ENCODE measurements around the gene CBX3. TPM values are rescaled to one million over a fixed set of nuclear protein-coding genes. Genes with fewer than 3 reads are reported as not detected.
A peak's percentile ranks its signal among the peaks of the same experiment; 100 is the strongest.

The CBX3 gene
- total and polyA plus RNA-seq, 2 of the 8 experiments (the other 6 are each of a cell fraction or from before 2014, with no cell fraction given), result 71.3 to 258 TPM

GRCh38 chr7:26195182-26195581, 6.4 kb upstream of the CBX3 start:
- no peak overlapping the region for H3K23ac ChIP-seq (ENCODE audit: insufficient read length)
- peaks cover 0 to 6% (median 0%) of the 10 kb centered on the region in 4 experiments; a peak in 3 of 7 replicates for H3K4me1 ChIP-seq (replicated peaks in 1 of 4; ENCODE audit: control insufficient read depth in 3 of 4, insufficient read depth in 4 of 4, low read length in 3 of 4)
- peaks cover 2% of the 10 kb centered on the region; the same call in 1 of the 2 replicates for H3K23me2 ChIP-seq (ENCODE audit: low read depth, low read length)
- H4K8ac ChIP-seq (ENCODE audit: extremely low read depth, insufficient read depth, low read length), result no peak overlapping the region
- peak overlapping the region in 1 of 2 experiments; percentile 22; a peak in 1 of 4 replicates for H3K4me2 ChIP-seq (ENCODE audit: insufficient read depth in 1 of 2, low read depth in 2 of 2, low read length in 2 of 2)
- H3K9ac ChIP-seq (replicated peaks in 1 of 4; ENCODE audit: extremely low read depth in 1 of 4, low read depth in 3 of 4, low read length in 3 of 4), result no peak overlapping the region
- no peak overlapping the region for H3K14ac ChIP-seq (ENCODE audit: insufficient read length)
- DNase-seq (ENCODE audit: low read depth in 1 of 2, low spot score in 2 of 2) (no peak), FAIRE-seq (no peak)
- H3K9me3 ChIP-seq (ENCODE audit: insufficient read depth in 2 of 2, low read depth in 1 of 2, low read length in 1 of 2), result no peaks in the 10 kb centered on the region
- H3K79me1 ChIP-seq (ENCODE audit: low read depth, low read length), result no peaks in the 10 kb centered on the region
- no peak overlapping the region for H2AFZ ChIP-seq (ENCODE audit: low read length)
- H3K36me3 ChIP-seq (ENCODE audit: control insufficient read depth in 2 of 4, insufficient read depth in 4 of 4, low read length in 3 of 4), result peaks cover 60 to 95% (median 85%) of the 10 kb centered on the region in 4 experiments
- H2AK5ac ChIP-seq (ENCODE audit: low read depth, low read length), result no peak overlapping the region
- no peak overlapping the region for H4K5ac ChIP-seq (ENCODE audit: insufficient read length, low read depth, low read length)
- peak overlapping the region in 1 of 4 experiments; percentile 14; a peak in 2 of 8 replicates for H3K4me3 ChIP-seq (ENCODE audit: extremely low read depth in 1 of 4, insufficient read depth in 2 of 4, low read depth in 3 of 4, low read length in 4 of 4)
- H2BK5ac ChIP-seq (ENCODE audit: low read depth, low read length), result no peak overlapping the region
- POLR2A ChIA-PET (ENCODE audit: partially characterized antibody), result interaction anchor here (0.6 to 13.1 kb wide), 16 partner anchors 9 to 326 kb away, joined by 3 to 578 read pairs (median 4); partner anchors contain the start of gene NFE2L3
- no peaks in the 10 kb centered on the region for H3K27me3 ChIP-seq (replicated peaks in 1 of 4; ENCODE audit: control insufficient read depth in 3 of 4, extremely low read depth in 1 of 4, insufficient read depth in 3 of 4, low read length in 3 of 4)
- H2BK20ac ChIP-seq (ENCODE audit: low read length), result no peak overlapping the region
- no peak overlapping the region for H3K56ac ChIP-seq (replicated peaks; ENCODE audit: insufficient read length, low read depth, low read length)
- peaks cover 32 to 50% of the 10 kb centered on the region in 2 experiments for H4K20me1 ChIP-seq (replicated peaks in 1 of 2; ENCODE audit: control insufficient read depth in 1 of 2, insufficient read depth in 2 of 2, low read length in 2 of 2)
- CTCF ChIA-PET (ENCODE audit: partially characterized antibody), result interaction anchor here (4.7 kb wide), 1 partner anchor 302 kb away, joined by 21 read pairs; no protein-coding TSS in a partner anchor
- H2BK120ac ChIP-seq (replicated peaks; ENCODE audit: low read depth, low read length), result no peak overlapping the region
- H3K79me2 ChIP-seq (ENCODE audit: control insufficient read depth in 1 of 2, insufficient read depth in 2 of 2, low read length in 2 of 2), result peaks cover 34 to 85% of the 10 kb centered on the region in 2 experiments
- 86% methylated on average over 5 of the region's 5 CpGs; no CpG with 5 or more reads in 1 of the 2 experiments for WGBS, 2 experiments (ENCODE audit: extremely low coverage in 1 of 2, insufficient coverage in 1 of 2, insufficient read length in 1 of 2, insufficient replicate concordance in 2 of 2, low coverage in 1 of 2, low lambda C conversion rate in 2 of 2, missing lambda C conversion rate in 1 of 2)
- H4K91ac ChIP-seq (replicated peaks; ENCODE audit: insufficient read length, low read length), result no peak overlapping the region
- H3K4ac ChIP-seq (replicated peaks; ENCODE audit: insufficient read length, low read depth, low read length), result no peak overlapping the region
- no peak overlapping the region for H2BK12ac ChIP-seq (ENCODE audit: low read depth, low read length)
- no peak overlapping the region for H3K18ac ChIP-seq (ENCODE audit: extremely low read depth, low read length)
- no peak overlapping the region for H3K27ac ChIP-seq (ENCODE audit: low read depth, low read length)
- no peak overlapping the region for H2BK15ac ChIP-seq (ENCODE audit: low read length)
- TF ChIP-seq POLR2AphosphoS5 (IDR thresholded peaks at IDR 0.05; ENCODE audit: low read depth, low read length), result peak; percentile 60

Data from H1 (cell line).